Measurements from ENCODE around the gene GAL.

The GAL gene

DNA sequence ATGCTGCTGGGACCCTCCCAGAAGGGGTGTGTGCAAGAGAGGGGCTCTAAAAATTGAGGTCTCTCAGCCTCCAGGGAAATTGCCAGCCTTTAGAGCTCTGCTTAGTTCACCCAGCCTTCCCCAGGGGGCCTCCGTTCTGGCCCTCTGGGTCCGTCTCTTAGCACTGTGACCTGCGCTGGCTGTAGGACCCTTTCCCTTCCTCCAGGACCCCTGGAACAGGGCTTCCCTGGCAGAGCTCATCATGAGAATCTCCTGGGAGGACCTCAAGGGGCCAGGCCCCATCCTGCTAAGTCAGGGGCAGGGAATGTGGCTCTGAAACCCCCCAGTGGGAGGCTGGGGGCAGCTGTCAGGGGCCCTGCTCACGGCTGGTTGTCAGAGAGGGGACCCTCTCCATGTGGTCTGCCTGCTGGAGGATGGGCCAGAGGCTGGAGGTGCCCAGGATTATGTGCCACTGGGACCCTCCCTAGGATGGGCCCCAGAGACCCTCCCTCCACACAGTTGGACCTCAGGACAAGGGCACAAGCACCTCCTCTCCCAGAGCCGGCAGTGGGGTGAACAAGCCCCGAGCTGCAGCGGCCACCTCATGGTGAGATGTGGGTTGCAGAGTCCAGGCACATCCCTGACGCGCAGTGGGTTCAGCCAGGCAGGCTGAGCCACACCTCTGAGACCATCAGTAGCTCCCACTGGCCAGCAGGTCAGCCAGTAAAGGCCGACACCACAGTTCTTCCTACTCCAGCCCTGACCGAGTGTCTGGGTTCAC lies 27.1 kb upstream of the GAL start:
- Histone ChIP-seq H3K4me2 (ENCODE audit: low read depth, low read length, poor library complexity, severe bottlenecking) (no peak overlapping the region), H3K27me3 (ENCODE audit: low read length) (no peaks in the 10 kb centered on the region), H3K36me3 (ENCODE audit: low read length) (no peaks in the 10 kb centered on the region), H3K9ac (ENCODE audit: low read length) (no peak overlapping the region), H3K9me2 (replicated peaks; ENCODE audit: insufficient read depth, low read length) (no peaks in the 10 kb centered on the region), H3K9me3 (ENCODE audit: insufficient read depth, low read length) (no peaks in the 10 kb centered on the region), H3K79me2 (ENCODE audit: insufficient read depth, low read length) (no peaks in the 10 kb centered on the region), H3K4me3 (ENCODE audit: insufficient read depth, low read length, poor library complexity, severe bottlenecking) (no peak overlapping the region), H4K20me1 (ENCODE audit: low read depth, low read length) (no peaks in the 10 kb centered on the region), H2AFZ (ENCODE audit: low read depth, low read length, severe bottlenecking) (no peak overlapping the region), H3K27ac (ENCODE audit: low read depth, low read length) (no peak overlapping the region), H3F3A (ENCODE audit: insufficient read depth) (no peaks in the 10 kb centered on the region)
- TF ChIP-seq EZH2phosphoT487 (conservative IDR thresholded peaks at IDR 0.05; ENCODE audit: low read length): no peak
- TF ChIP-seq, protein P1, sequence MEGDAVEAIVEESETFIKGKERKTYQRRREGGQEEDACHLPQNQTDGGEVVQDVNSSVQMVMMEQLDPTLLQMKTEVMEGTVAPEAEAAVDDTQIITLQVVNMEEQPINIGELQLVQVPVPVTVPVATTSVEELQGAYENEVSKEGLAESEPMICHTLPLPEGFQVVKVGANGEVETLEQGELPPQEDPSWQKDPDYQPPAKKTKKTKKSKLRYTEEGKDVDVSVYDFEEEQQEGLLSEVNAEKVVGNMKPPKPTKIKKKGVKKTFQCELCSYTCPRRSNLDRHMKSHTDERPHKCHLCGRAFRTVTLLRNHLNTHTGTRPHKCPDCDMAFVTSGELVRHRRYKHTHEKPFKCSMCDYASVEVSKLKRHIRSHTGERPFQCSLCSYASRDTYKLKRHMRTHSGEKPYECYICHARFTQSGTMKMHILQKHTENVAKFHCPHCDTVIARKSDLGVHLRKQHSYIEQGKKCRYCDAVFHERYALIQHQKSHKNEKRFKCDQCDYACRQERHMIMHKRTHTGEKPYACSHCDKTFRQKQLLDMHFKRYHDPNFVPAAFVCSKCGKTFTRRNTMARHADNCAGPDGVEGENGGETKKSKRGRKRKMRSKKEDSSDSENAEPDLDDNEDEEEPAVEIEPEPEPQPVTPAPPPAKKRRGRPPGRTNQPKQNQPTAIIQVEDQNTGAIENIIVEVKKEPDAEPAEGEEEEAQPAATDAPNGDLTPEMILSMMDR (IDR thresholded peaks at IDR 0.05; ENCODE audit: insufficient read depth, low read length, poor library complexity, severe bottlenecking): no peak

GRCh38 chr11:68658097-68658496 lies 26.2 kb upstream of the GAL start:
- Histone ChIP-seq H4K20me1 (ENCODE audit: low read depth, low read length) (no peaks in the 10 kb centered on the region), H3K4me2 (ENCODE audit: low read depth, low read length, poor library complexity, severe bottlenecking) (no peak overlapping the region), H3K9me3 (ENCODE audit: insufficient read depth, low read length) (no peaks in the 10 kb centered on the region), H3K27me3 (ENCODE audit: low read length) (no peaks in the 10 kb centered on the region), H2AFZ (ENCODE audit: low read depth, low read length, severe bottlenecking) (no peak overlapping the region), H3K9me2 (replicated peaks; ENCODE audit: insufficient read depth, low read length) (no peaks in the 10 kb centered on the region), H3K79me2 (ENCODE audit: insufficient read depth, low read length) (no peaks in the 10 kb centered on the region), H3F3A (ENCODE audit: insufficient read depth) (no peaks in the 10 kb centered on the region), H3K27ac (ENCODE audit: low read depth, low read length) (no peak overlapping the region), H3K9ac (ENCODE audit: low read length) (no peak overlapping the region), H3K4me3 (ENCODE audit: insufficient read depth, low read length, poor library complexity, severe bottlenecking) (no peak overlapping the region), H3K36me3 (ENCODE audit: low read length) (no peaks in the 10 kb centered on the region)
- no peak for TF ChIP-seq EZH2phosphoT487 (conservative IDR thresholded peaks at IDR 0.05; ENCODE audit: low read length)
- TF ChIP-seq, protein P1 (IDR thresholded peaks at IDR 0.05; ENCODE audit: insufficient read depth, low read length, poor library complexity, severe bottlenecking): no peak

DNA sequence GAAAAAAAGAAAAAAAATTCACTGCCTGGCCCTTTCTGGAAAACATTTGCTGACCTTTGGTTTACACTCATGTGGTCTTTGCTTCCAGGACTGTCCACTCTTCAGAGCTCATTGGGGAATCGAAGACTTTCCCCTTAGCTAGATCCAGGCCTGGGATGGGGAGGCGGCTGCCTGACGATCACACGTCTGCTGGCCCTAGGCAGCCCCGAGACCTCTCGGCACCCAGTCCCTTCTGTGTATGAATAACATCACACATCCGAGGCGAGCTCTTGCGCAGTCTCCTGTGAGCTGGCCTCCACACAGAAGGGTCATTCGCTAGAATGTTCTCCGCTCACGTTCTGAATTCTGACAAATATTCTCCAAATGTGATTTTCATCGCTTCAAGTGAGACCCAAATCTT lies 25.7 kb upstream of the GAL start:
- Histone ChIP-seq H3K9ac (ENCODE audit: low read length) (no peak overlapping the region), H2AFZ (ENCODE audit: low read depth, low read length, severe bottlenecking) (no peak overlapping the region), H3K9me3 (ENCODE audit: insufficient read depth, low read length) (no peaks in the 10 kb centered on the region), H3K79me2 (ENCODE audit: insufficient read depth, low read length) (no peaks in the 10 kb centered on the region), H4K20me1 (ENCODE audit: low read depth, low read length) (no peaks in the 10 kb centered on the region), H3K27me3 (ENCODE audit: low read length) (no peaks in the 10 kb centered on the region), H3K4me2 (ENCODE audit: low read depth, low read length, poor library complexity, severe bottlenecking) (no peak overlapping the region), H3K9me2 (replicated peaks; ENCODE audit: insufficient read depth, low read length) (no peaks in the 10 kb centered on the region), H3F3A (ENCODE audit: insufficient read depth) (no peaks in the 10 kb centered on the region), H3K27ac (ENCODE audit: low read depth, low read length) (no peak overlapping the region), H3K4me3 (ENCODE audit: insufficient read depth, low read length, poor library complexity, severe bottlenecking) (no peak overlapping the region), H3K36me3 (ENCODE audit: low read length) (no peaks in the 10 kb centered on the region)
- no peak for TF ChIP-seq EZH2phosphoT487 (conservative IDR thresholded peaks at IDR 0.05; ENCODE audit: low read length)
- TF ChIP-seq, protein P1 (IDR thresholded peaks at IDR 0.05; ENCODE audit: insufficient read depth, low read length, poor library complexity, severe bottlenecking): no peak
